Measurements from ENCODE around the gene ATP5ME.
A peak's percentile ranks its signal among the peaks of the same experiment; 100 is the strongest.
"Not testable (repeated sequence)": the region's sequence is repeated elsewhere in the genome, so short reads cannot be mapped to it uniquely, and the experiment has no call there.

The ATP5ME gene

GRCh38 chr4:704198-704891 is 30.3 kb upstream of the ATP5ME start:
- DNase-seq, result no peak

GRCh38 chr4:703336-704197 is 29.5 kb upstream of the ATP5ME start:
- no peak for DNase-seq

DNA sequence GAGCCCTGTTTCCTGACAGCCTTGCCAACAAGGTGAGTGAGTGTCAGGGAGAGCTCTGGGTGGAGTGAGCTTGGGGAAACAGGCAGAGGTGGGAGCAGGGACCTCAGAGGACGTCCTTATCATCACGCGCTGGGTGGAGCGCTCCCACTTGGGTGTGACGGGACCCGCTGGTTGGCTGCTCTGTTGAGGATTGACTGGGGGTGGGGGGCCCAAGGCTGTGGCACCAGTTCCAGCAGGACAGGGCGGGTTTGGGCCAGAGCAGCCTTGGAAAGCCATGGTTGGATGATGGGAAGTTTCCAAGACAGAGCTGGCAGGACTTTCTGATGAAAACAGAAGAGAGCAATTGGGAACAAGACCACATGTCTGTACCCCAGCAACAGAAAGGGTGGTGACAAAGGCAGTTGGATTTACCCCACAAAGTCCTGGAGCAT is 28.6 kb upstream of the ATP5ME start:
- DNase-seq, result no peak

- no peak for DNase-seq
Observed at GRCh38 chr4:700587-701264, 26.6 kb upstream of the ATP5ME start.

GRCh38 chr4:699816-700580 is 25.9 kb upstream of the ATP5ME start:
- no peak for DNase-seq

DNA sequence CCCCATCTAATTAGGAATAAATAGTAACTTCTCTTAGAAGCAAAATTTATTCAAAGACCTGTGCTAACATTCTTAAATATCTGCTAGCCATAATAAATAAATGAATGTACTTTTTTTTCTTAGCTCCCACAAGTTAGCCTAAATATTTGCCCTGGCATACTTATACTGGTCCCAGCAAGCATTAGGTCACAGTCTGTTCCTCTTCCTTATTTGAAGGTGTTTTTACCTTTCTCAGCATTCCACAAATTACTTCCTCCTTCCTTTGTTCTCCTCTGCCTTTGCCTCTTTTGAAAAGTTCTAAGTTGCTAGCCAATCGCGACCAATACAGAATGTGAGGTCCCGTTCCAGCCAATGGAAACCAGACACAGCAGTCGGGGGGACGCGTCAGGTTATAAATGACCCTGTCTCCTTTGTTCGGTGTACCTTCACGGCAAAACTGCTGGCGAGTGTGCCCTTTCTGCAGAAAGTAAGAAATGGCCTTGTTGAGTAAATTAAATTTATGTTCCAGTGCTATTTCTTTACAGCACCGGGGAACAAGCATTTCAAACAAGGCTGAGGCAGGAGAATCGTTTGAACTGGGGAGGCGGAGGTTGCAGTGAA is 20.4 kb upstream of the ATP5ME start:
- DNase-seq, result not testable (repeated sequence)

GRCh38 chr4:692771-693554 is 18.9 kb upstream of the ATP5ME start:
- no peak for DNase-seq

DNA sequence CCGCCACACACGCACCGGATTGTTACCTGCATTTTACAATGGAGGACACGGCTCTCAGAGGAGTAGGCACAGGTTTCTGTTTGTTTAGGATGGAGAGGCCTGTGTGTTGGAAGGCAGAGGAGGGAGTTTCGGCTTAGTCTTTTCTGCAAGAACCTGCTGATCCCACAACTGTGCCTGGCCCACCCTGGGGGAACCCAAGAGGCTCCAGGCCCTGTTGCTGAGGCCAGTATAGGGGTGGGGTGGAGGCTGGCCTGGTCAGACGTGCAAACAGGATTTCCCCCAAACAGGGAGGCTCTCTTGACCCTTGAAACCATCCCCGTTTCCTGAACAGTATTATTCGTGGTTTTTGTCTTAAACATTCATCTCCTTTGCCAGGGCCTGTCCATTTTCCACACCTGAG is 15.6 kb upstream of the ATP5ME start:
- no peak for DNase-seq

GRCh38 chr4:688854-689681 is 15.0 kb upstream of the ATP5ME start, which contains the start of gene SLC49A3:
Gene SLC49A3 (minus strand): TSS chr4:689151. CDS start chr4:689127, 24 bp downstream.
- peak; percentile 26 to 42 for DNase-seq

DNA sequence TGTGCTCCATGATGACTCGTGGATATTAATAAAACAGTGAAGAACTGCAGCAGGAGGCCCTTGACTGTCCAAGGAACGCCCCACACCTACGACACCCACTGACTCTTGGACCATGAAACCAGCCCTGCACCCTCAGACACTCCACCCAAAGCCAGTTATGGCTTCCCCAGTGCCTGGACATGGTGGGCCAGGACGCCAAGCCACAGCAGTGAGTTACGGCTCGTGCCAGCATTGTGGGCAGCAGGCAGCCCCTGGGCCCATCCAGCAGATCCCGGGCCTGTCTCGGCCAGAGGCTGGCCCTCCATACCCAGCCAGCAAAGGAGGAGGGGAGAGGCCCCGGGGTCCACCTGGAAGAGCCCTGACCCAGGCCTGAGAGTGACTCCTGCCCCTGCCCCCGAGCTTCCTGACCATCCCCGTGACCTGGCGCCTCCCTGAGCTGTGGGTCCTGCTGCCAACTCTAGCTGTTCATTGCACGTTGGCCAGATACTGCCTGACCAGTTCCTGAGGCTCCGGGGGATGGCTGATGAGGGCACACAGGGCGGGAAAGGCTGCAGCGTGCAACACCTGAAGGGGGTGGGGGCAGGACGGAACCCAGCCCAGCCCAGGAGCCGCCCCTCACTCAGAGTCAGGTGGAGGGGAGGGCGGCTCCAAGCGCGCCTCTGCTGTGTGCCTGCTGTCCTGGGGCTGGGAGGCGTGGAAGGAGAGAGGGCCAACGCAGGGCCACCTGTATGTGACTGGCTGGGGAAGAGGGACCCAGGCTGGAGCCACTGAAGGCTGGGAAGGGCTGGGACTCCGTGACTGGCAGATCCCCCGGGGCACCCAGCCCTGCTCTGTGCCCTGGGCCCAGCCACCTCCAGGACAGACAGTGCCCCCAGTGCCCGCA is 14.1 kb upstream of the ATP5ME start:
- peak in 1 of 2 donors; percentile 59 for DNase-seq

GRCh38 chr4:687048-687970 is 13.2 kb upstream of the ATP5ME start:
- peak; percentile 90 to 96 for DNase-seq

GRCh38 chr4:686413-687040 is 12.5 kb upstream of the ATP5ME start:
- no peak for DNase-seq

- DNase-seq, result no peak
Observed at GRCh38 chr4:685679-686412, 11.8 kb upstream of the ATP5ME start.

DNA sequence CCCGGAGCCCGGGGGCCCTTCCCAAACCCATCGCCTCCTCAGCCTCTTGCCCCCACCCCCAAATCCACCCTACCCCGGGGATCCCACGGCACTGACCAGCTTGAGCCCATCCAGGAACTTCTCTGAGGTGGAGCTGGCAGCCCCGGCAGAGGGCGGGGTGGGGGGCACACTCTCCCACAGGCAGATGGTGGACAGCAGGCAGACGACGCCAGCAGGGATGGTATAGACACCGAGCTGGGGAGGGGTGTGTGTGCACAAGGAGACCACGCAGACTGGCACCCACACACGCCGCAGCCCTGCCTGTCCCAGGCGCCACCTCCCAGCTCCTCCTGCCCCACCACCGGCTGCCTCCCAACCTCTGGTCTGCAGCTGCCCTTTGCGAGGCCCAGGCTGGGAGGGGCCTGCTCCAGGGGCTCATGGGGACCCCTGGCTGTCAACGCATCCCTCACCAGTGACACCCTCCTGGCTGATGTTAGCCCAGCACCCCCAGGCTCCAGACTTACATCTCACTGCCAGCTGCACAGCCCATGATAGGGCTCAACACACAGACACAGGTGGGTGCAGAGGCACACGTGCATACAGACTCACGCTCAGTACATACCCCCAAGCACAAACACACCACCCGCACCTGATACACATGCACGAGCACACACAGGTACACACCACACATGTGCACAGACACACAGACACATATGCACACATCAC is 10.7 kb upstream of the ATP5ME start:
- no peak for DNase-seq

DNA sequence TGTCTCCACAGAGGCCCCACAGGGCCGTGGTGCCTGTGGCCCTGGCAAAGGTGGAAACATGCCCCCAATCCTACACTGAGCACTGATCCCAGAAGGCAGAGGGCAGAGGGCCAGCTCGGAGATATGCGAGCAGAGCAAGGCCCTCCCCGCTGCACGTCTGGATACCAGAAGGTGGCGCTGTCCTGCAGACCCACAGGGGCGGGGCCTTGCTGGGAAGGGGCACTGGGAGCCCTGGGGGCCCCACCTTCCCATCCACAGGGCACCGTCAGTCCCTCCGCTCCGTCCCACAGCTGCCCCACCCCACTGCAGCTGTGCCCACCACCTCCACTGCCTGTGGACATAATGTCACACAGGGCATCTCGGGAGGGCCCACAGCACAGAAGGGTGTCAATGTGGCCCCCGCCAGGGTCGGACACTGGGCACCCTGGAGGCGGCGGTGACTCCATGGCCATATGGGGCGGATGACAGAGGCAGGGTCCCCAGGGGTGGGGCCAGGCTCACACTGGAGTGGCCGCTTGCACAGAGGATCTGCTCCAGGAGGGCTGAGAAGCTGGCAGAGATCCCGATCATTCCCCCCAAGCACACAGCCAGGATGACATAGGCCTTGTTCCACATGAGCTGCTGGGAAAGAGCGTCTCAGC is 10.0 kb upstream of the ATP5ME start:
- peak; percentile 37 to 70 for DNase-seq
